ENCODE data around the gene CNN1.
"Not testable (repeated sequence)": the region's sequence is repeated elsewhere in the genome, so short reads cannot be mapped to it uniquely, and the experiment has no call there.

Gene CNN1

DNA sequence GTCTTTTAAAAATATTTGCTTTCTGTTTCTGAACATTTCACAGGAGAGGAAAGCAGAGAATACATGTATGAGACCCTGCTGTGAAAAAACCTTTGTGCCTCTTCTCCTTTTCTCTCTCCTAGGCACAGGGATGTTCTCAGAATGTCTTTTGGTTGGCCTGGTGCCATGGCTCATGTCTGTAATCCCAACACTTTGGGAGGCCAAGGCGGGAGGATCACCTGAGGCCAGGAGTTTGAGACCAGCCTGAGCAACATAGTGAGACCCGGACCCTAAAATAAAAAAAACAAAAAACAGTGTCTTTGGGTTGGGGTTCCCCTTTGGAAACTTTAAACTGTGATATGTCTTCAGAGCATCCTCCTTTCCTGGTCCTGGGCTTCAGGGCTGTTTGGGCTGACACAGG is 60.1 kb downstream of the CNN1 start:
- no peak for DNase-seq (ENCODE audit: low read depth in 4 of 4, low spot score in 1 of 4)

DNA sequence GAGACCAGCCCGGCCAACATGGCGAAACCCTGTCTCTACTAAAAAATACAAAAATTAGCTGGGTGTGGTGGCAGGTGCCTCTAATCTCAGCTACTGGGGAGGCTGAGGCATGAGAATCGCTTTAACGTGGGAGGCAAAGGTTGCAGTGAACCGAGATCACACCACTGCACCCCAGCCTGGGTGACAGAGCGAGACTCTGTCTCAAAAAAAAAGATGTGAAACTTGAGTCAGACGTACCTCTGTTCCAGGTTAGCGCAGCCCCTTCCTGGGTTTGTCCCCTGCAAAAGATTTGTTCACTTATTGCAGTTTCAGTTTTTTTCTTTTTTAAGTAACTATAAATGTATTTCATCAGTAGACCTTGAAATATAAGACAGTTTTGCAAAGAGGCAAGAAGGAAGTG is 61.1 kb downstream of the CNN1 start:
- not testable (repeated sequence) for DNase-seq (ENCODE audit: low read depth in 4 of 4, low spot score in 1 of 4)

Data from stimulated activated CD4-positive, alpha-beta T cell treated with anti-CD3 and anti-CD28 coated beads, Interleukin-1b, Interleukin-23, amount 100 ng/mL, for 24 hours (primary cell).